Renal pelvis (tissue), 4 donors: ENCODE results near the gene TRIM37. TPM values are rescaled to one million over a fixed set of nuclear protein-coding genes. Genes with fewer than 3 reads are reported as not detected.
"Not testable (repeated sequence)": the region's sequence is repeated elsewhere in the genome, so short reads cannot be mapped to it uniquely, and the experiment has no call there.

Experiments used
- DNase-seq: peaks from one replicate; pipeline ENCODE4 v3.0.0-alpha.2; 2013
- polyA plus RNA-seq, 3 donors: library from polyadenylated mRNA; unstranded; fragments of 120-200 nt; gene quantifications; one replicate each; pipeline ENCODE4 v1.2.1, GENCODE V29; 2013; ENCODE audit not compliant: insufficient read length in 3 of 3

TRIM37 gene
- polyA plus RNA-seq, 3 donors = 24.8 to 30.3 (median 28.6) TPM

DNA sequence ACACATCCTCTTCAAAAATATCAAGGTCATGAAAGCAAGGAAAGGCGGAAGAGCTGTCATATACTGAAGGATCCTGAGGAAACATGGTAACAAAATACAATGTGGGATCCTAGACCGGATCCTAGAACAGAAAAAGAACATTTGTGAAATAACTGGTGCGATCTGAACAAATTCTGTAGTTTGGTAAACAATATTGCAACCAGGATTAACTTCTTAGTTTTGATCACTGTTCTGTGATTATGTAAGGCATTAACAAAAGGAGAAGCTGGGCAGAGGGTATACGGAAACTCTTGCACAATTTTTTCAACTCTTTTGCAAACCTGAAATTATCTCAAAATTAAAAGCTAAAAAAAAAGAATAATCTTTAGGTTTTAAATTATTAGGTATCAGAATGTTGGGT is 109.7 kb downstream of the TRIM37 start:
- DNase-seq = no peak

DNA sequence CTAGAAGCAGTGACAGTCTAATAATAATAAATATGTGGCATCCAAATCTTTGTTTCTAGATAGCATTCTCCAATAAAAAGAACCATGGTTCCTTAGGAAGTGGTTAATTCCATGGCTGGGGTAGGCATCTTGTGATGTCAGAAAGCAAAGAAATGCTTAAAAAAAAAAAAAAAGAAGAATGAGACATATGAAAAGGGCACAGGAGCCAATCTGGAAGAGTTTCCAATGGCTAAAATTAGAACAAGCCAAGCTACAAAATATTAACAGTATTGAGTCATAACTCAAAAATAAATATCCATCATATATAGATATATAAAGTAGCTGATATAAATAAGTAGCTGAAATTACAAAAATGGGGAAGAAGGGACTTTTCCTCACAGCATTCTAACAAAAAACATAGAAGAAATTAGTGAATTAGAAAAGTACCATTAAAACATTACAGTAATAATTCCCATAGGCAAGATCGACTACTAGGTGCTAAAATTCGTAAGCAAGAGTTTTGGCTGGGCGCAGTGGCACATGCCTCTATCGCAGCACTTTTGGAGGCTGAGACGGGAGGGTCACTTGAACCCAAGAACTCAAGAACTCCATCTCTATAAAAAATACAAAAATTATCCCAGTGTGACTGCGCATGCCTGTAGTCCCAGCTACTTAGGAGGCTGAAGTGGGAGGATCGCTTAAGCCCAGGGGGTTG is 111.3 kb downstream of the TRIM37 start:
- no peak for DNase-seq

DNA sequence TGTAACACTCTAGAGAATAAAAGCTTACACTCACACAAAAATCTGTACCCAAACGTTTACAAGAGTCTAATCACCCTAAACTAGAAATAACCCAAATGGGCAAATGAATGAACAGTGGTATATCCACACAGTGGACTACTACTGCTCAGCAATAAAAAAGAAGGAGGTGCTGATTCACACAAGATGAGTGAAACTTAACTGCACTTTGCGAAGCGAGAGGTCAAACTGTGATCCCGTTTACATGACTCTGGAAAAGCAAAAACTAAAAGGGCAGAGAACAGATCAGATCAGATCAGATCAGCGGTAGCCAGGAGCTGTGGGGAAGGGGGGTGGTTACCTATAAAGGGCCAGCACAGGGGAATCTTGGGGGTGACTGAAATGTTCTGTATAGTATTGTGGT is 113.4 kb downstream of the TRIM37 start:
- DNase-seq = no peak

DNA sequence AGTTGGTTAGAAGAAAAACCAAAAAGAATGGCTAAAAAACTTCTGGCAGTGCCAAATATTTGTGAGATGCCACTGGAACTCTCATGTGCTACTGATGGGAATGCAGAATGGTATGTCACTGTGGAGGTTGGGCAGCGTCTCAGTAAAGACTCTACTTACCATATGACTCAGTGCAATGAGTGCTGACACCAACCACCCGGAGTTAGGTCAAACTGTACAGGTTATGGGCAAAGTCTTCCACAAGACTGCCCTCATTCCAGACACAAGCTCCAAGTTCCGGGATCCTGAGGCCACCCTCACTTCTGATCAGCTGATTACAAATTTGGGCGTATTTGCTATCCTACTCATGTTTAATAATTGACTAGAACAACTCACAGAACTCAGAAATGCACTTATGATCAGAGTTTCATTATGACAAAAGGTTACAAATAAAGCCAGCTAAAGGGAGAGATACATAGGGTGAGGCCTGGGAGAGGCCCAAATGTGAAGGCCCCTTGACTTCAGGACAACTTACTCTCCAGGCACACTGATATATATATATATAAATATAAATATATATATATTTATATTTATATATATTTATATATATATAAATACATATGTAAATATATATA is 114.9 kb downstream of the TRIM37 start:
- DNase-seq = no peak

DNA sequence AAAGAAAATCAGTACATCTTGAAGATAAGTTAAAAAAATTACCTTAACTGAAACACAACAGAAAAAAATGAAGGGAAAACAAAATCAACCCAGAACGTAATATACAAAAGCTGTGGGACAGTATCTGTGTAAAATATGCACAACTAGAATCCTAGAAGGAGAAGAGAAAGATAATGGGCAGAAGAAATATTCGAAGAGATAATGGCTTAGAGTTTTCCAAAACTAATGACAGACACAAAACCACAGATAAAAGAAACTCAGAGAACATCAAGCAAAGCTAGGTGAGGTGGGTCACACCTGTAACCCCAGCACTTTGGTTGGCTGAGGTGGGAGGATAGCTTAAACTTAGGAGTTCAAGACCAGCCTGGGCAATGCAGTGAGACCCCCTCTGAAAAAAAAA is 117.1 kb downstream of the TRIM37 start:
- no peak for DNase-seq

DNA sequence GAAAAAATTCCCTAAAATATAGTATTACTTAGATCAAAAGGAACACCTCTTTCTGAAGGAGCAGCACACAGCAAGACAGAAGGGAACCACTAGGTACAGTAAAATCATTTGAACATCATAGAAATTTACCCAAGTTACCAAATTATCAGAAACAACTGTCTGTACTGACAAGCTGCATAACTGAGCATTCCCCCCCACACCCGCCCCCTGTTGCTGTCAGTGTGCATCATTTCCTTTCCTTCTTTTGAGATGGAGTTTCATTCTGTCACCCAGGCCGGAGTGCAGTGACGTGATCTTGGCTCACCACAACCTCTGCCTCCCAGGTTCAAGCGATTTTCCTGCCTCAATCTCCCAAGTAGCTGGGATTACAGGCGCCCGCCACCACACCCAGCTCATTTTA is 120.7 kb downstream of the TRIM37 start:
- no peak for DNase-seq

DNA sequence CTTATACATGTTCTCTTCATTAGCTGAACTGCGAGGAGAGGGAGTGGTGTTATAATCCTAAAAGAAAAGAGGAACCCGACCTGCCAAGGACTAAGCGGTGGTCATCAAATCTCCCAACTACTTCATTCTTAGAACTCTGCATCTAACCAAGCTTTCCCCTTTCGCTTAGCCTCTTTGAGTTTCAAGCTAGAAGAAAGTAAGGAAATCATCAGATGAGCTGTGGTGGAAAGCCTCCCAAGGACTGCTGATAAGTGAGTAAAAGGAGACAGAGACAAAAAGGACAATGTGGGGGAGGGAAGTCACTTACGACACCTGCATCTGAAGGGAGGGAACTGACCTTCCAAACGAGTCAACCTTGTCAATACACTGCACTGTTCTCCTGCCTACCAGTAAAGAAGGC is 121.3 kb downstream of the TRIM37 start:
- no peak for DNase-seq

DNA sequence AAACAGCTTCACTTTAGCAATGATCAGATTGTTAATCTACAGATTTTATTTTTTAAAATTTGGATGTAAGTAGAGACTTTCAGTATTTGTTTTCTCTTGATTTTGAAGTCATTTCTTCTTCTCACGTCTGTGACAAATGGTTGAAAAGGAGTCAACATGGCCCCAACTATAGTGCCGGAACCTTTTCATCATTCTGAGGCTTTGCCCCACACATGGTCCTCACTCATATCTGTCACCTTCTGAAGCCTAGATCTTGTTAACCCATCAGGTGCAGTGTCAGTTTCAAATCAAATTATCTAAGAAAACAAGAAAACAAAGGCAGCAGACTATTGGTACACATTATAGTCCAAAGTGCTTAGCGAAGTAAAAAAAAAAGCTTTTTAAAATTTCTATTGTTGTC is 124.1 kb downstream of the TRIM37 start:
- DNase-seq = no peak

DNA sequence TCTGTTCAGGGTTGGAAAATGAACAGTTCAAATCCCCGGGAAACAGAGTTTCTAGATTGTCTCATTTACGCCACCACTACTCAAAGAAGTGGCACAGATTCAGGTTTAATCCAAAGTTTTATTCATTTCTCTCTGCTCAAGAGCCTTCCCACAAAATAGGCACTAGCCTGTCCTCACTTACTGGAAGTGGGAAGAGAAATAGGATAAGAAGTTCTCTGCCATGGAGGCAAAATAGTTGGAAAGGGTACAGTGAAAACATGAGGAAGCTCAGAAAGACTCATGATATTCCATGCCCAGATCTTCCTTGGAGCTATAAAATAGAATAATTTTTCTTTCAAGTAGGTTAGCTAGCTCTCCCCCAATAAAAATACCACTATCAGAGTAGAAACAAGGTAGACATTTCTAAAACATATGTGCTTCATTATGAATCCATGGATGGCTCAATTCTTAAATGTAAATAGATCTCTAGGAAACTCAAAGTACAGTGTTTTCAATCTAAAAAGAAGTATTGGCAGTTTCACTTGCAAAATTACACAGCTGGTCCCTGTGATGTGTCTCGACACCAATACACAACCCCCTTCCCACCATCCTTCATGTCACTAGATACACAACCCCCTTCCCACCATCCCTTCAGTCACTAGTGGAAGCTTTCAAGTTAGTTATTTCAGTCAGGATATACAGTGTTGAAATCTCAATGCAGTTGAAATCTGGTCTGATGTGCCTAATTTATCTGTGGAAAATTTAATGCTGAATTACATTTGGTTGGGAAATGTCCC is 125.8 kb downstream of the TRIM37 start:
- no peak for DNase-seq

DNA sequence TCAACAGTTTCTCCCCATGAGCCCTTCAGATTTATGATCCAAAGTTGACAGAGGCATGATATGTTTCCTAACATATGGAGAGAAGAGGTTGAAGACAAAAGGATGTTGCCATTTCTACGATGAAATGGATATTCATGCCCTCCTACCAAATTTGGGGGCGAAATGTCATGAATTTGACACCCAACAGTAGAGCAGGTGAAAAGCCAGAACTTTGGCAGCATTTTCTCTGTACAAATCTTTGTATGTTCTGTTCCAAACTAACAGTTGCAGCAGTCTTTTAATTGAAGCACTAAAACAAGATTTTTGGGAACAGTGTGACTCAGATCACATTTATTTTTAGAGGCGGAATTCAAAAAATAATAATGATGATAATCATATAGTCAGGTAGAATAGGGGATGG is 130.1 kb downstream of the TRIM37 start:
- DNase-seq = no peak

DNA sequence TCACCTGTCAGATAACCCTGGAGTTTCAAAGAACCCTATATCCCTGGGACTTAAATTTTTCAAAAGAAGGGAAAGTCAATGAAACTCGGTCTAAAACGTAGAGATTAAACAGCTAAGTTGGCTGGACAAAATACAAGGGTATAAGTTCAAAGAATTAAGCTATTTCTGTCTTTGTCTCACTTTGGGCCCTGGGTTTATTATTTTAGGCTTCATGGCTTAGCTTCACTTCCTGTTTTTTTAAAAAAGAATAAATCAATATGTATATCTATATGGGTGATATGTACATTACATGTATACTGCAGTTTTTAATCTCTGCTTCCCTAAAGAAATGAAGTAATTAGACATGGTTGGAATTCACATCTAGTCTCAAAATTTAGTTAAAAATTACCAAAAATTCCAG is 132.3 kb downstream of the TRIM37 start:
- DNase-seq = no peak

DNA sequence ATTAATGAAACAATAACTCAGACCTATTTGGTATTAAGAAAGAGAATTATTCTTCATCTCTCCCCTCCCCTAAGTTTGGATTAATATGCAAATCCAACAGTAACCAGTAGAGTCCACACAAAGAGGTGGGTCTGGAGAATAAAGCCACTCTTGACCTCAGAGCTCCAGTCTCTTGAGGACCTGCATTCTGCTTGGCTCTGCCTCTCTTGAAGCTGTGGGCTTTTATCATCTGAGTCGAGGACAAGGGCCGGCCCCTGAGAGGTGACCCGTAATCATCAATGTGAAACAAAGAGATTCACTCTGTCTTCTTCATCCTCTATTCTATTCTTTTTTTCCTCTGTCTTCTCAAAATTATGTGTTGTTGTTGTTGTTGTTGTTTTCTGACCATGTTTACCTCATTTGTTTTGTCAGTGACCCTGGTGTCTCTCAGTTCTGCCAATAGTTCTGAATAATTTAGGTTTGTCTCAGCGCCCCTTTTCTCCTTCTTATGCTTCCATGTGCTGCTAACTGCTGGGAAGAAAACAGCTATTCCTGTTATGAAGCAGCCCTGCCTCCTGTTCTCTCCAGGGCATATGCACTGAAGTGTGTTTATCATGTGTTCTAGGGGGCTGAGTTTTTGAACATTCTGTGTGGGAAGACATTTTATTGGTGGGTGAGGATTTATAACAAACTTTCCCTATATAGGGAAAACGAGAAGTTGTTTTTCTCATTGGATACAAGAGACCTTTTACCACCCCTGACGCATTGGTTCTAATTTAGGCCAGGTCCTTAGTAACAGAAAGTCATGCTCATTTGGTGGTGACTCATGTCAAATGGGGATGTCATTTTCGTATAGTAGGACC is 135.8 kb downstream of the TRIM37 start:
- no peak for DNase-seq

DNA sequence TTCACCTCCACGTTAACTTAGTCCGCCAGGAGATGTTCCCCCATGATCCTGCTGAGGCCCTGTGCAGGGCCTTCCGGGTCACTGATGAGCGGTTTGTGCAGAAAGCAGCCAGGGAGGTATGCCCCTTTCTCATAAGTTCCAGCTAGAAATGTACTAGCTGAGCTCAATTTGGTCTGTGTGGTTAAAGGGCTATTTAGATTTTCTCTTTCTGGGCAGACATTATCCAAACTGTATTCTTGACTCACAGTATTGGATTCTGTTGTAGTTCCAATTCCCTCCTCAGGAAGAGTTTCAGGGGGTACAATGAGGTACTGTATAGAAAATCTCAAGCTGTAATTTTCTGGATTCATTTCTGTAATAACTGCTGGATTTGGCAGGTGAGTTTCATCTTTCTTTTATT is 137.1 kb downstream of the TRIM37 start:
- DNase-seq = no peak

DNA sequence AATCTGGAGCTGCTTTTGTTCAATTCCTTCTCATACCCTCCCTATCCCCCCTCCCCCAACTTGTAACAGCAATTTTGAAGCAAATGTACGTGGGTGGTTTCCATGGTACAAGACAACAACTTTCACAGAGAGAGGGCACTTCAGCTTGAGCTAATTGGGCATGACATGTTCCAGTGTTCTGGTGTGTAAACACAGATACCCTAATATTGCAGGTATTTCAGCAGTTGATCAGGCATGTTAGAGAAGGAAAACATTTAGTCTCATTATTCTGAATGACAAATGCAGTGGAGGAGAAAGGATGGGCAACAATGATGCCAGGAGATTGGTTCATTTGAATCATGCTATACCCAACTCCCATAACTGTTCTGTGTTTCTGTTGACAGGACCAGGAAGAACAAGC is 137.5 kb downstream of the TRIM37 start:
- DNase-seq = peak; percentile 72

DNA sequence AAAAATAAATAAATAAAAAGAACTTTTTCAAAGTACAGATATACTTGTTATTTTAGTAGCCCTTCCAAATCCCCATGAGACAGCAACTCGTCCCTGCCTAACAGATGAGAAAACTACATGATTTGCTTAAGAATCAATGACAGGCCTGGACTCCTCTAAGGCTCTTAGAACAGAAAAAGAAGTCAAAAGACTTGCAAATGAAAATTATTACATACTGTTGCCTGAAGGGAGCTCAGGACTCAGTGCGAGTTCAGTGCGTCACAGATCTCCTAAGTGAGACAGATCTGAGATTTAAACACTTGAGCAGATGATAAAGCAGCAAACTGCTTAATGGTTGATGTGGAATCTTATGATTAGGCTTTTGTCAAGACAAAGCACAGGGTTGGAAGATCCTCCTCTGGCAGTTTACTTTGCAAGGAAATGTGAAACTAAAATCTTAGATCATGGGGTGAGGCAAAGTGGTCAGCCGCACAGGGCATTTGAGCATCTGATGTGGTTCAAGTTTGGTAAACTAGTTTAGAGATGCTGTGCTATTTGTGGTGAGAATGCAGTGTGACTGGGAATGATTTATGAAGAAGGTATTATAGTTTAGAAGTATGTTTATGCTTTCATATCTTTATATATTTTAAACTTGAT is 138.1 kb downstream of the TRIM37 start:
- no peak for DNase-seq

DNA sequence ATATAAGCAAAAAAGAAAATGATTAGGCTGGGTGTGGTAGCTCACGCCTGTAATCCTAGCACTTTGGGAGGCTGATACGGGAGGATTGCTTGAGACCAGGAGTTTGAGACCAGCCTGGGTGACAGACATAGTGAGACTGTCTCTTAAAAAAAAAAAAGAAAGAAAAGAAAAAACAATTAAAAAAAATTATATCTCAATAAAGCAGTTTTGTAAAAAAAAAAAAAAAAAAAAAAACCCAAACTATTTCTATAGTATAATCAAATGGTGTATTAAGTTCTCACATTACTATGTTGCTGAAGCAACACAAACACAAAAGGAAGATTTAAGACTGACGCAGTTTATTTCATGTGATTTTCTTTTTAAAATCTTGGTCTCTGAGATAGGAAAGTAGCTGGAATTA is 140.5 kb downstream of the TRIM37 start:
- DNase-seq = no peak

DNA sequence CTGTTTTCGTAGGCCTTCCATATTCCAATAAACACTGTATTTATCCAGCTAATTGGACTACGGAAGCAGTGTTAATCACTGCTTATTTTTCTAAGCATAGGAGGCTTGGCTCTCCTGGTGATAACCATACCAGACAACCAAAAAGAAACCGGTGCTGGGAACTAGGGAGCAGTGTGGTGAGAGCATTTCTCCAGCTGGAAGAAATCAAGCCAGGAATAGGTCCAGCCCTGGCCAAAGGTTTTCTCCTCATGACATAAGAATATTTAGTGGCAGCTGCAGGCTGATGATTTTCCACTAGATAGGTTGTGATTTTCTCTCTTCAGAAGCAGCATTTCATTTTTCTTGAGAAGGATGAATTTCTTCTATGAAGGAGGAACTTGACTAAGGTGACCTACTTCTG is 141.5 kb downstream of the TRIM37 start:
- DNase-seq = no peak

DNA sequence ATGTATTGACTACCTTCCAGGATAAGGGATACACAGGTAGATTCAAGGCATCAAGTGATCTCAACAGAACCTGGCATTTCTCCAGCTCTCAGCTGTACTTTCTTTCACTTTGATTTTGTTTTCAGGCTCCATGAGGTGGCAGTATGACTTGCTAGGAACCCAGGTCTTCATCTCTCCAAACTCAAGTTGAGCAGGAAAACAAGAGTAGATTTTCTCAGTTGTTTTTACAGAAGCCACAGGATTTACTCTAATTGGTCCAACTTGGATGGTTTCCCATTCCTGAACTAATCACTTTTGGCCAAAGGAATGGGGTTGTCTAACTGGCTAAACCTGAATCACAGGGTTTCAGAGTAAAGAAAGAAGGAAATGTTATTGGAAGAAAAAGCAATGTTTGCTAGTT is 146.6 kb downstream of the TRIM37 start:
- peak; percentile 11 for DNase-seq

DNA sequence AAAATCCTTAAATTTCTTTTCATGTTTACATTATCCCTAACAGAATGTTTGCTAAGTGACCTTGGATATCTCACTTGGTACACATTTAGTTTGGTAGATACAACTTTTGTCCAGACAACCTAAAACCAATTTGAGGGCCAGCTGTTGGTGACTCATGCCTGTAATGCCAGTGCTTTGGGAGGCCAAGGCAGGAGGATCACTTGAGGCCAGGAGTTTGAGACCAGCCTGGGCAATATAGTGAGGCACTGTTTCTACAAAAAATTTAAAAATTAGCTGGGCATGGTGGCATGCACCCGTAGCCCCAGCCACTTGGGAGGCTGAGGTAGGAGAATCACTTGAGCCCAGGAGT is 149.0 kb downstream of the TRIM37 start:
- not testable (repeated sequence) for DNase-seq

DNA sequence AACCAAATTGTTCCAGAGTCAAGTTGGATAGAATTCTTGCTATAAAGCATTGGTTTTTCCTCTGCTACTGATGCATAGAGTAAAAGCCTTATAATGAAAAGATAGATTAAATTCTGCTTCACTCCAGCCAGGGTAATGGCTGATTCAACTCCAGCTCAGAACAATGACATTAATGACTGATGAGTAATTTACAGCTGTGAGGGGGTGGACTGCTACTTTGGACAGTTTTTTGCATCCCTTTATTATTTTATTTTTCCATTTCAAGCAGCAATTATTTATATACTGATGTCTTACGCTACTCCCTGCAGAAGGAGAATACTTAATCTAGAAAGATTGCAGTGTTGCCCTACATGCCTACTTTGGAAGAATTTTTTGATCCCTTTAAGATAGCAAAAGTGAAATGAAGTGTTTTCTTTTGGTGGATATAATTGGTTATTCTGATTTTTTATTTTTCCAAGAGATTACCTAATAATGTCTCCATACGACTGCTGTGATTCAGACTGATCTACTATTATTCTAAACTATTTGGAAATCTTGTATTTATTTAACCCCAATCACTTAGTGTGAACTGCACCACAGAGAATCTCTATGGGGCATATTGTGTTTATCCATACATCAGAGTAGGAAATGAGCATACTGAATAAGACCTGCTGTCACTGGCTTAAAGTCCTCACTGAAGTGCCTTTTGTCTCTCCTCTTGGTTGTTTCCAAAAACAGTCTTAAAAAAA is 149.5 kb downstream of the TRIM37 start:
- no peak for DNase-seq

DNA sequence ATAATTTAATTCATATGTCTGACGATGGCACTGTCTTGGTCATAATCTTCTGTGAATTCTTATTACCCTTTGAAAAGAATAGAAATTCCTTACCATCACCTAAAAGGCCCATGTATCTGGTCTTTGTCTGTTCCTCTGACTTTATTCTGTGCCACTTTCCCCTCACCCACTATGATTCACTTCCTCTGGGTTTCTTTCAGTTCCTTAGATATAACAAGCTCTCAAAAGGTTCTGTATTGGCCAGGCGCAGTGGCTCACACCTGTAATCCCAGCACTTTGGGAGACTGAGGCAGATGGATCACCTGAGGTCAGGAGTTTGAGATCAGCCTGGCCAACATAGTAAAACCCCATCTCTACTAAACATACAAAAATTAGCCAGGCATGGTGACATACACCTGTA is 152.3 kb downstream of the TRIM37 start:
- not testable (repeated sequence) for DNase-seq
